ENCODE measurements around the gene MAEL.
"Not testable (repeated sequence)": the region's sequence is repeated elsewhere in the genome, so short reads cannot be mapped to it uniquely, and the experiment has no call there.

Gene MAEL

DNA sequence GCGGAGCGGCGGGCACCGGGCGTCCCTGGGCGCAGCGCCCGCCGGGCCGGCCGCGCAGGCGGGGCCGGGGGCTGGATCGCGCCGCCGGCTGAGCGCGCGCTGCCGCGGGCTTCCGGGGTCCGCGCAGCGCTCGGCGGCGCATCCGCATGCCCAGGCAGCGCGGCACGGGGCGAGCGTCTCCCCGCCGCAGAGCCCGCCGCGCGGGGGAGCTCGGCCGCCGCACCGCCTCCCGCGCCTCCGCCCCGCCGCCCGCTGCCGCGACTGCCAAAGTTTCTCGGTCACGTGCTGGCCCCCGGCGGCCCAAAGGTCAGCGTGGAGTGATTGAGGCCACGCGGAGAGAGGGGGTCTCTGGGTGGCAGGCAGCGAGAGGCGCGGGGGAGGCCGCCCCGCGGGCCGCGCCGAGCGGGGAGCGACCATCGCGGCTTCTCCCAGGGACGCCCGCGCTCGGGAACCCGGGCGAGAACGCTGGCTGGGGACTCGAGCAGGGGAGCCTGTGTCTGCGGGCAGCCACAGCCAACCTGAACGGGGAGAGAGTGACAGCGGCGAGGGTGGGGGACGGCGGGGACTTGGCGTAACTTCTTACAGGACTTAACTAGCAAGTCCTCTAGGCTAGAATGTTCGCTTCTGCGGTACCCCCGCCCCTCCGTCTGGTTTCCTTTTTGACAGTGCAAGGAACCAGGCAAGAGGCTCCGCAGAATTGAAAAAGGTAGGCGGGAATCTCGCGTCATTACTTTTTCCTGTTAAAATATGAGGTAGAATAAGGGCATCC is 13.5 kb upstream of the MAEL start, which contains the start of gene ILDR2:
Gene ILDR2, minus strand, starts transcription at position 180 of the 769 bp plus-strand sequence. CDS start 272 bp downstream, outside the sequence.
- peak within 1 kb of the TSS in 2 of 21 experiments; percentile 31 to 69 for H3K27ac ChIP-seq
- H3K4me3 ChIP-seq = peak within 1 kb of the TSS; percentile 40 to 71 (median 54)

DNA sequence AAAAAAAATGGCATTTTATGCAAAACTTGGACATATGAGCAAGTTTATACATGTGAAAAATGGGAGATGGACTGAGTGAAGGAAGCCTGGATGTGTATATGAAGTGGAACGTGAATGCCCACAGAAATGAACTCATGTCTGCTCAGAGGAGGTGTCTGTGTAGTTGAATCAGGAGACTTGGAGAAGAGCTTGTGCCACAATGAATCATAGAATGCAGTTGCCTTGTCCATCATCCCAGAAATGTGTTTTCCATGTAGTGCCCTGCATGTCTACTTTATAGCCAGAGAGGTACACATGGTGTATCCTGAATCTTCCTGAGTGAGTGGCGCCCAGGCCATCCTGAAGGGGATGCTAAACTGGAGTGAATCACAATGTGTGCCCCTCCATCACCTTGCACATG is 11.1 kb upstream of the MAEL start:
- H3K27ac ChIP-seq = no peak overlapping the region

DNA sequence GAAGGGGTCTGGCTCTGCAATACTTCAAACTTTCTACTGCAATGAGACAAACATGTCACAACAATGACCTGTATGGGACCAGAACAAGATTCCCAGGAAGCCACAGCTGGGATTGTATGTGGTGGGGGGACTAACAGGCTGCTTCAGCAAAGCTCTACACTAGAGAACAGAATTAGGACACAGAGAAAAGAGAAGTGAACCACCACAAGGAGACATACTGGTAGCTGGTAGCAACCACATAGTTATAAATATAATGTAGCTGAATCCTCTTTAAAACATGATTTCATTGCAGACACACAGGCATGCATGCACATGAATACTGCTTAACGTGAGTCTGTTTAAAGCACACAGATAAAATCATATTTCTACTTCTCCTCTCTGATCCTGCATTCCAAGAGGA is 10.3 kb upstream of the MAEL start:
- Histone ChIP-seq H3K27ac (no peak overlapping the region), H3K4me3 (no peak overlapping the region)

More for the DNA sequence above, 11.1 kb upstream of the MAEL start:
- H3K4me3 ChIP-seq = no peak overlapping the region

DNA sequence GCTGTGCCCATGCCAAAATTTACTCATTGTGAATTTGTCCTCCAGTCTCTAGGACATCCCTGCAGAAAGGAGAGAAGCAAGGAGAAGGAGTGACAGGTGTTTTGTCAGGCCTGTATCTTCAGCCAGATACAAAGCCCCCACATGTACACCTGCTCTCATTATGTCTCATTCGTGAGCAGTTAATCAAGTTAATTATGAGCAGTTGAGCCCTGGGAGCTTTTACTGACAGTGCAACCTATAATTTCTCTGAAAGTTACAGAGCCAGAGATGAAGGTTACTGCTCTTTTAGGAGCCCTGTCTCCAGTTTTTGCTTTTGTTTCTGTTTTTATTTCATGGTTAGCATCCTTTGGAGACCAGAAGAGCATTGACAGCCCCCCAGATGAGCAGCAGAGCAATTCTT is 8.7 kb upstream of the MAEL start:
- no peak overlapping the region for H3K4me3 ChIP-seq
- no peak overlapping the region for H3K27ac ChIP-seq

DNA sequence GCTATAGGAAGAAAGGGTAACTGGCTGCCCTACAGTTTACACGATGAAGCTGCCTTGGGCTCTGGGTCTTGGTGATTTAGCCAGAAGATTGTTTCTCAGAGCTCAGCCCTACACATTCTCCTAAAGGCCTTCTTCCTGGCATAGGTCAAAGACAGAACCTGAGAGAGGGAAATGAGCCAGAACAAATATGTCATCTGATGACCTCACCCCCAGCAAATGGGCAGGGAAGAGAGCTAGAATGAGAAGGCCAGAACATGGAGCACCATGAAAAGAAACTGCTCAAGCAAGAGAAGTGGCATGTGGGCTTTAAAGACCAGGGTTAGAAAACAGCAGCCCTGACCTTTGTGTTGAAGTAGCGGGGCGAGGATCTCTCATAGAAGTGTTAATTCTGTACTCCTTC is 8.3 kb upstream of the MAEL start:
- Histone ChIP-seq H3K27ac (no peak overlapping the region), H3K4me3 (no peak overlapping the region)

DNA sequence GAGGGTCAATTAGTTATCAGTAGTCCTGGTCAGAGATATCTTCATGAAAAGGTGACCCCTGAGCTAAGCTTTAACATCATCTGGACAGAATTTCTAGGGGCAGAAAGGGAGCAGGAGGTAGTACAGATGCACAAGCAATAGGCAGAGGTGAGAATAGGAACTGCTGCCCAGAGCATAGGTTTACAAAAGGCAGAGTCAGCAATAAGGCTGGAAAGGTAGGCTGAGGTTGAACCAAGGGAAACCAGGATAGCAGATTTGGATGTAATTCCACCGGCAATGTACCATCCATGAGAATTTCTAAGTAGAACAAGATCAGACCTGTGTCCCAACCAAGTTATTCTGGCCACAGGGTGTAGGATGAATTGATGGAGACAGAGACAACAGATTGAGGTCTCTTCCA is 7.5 kb upstream of the MAEL start:
- no peak overlapping the region for H3K4me3 ChIP-seq
- H3K27ac ChIP-seq = no peak overlapping the region

DNA sequence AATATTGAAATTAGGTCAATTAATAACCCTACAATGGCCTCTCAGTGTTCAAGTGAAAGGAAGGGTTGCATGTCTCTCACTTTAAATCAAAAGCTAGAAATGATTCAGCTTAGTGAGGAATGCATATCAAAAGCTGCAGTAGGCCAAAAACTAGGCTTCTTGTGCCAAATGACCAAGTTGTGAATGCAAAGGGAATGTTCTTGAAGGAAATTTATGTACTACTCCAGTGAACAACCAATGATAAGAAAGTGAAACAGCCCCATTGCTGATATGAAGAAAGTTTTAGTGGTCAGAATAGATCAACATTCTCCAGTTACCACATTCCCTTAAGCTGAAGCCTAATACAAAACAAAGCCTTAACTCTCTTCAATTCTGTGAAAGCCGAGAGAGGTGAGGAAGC is 10.0 kb downstream of the MAEL start:
- H3K27ac ChIP-seq = no peak overlapping the region
- H3K4me3 ChIP-seq = no peak overlapping the region

DNA sequence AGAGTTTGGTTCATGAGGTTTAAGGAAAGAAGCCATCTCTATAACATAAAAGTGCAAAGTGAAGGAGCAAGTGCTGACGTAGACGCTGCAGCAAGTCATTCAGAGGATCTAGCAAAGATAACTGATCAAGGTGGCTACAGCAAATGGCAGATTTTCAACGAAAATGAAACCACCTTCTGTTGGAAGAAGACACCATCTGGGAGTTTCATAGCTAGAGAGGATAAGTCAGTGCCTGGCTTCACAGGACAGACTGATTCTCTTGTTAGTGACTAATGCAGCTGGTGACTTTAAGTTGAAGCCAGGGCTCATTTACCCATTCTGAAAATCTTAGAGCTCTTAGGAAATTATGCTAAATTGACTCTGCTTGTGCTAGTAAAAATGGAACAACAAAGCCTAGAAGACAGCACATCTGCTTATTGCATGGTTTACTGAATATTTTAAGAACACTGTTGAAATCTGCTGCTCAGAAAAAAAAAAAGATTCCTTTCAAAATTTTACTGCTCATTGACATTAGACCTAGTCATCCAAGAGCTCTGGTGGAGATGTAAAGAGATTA is 10.5 kb downstream of the MAEL start:
- no peak overlapping the region for H3K27ac ChIP-seq
- H3K4me3 ChIP-seq = no peak overlapping the region

DNA sequence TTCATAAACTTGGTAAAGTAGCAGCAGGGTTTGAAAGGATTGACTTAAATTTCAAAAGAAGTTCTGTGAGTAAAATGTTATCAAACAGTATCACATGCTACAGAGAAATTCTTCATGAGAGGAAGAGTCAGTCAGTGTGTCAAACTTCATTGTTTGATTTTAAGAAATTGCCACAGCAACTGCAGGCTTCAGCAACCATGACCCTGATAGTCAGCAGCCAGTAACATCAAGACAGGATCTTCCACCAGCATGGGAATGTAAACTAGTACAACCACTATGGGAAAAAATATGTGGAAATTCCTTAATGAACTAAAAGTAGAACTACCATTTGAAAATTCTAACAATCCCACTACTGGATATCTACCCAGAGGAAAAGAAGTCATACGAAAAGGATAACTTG is 11.5 kb downstream of the MAEL start:
- no peak overlapping the region for H3K4me3 ChIP-seq
- no peak overlapping the region for H3K27ac ChIP-seq

DNA sequence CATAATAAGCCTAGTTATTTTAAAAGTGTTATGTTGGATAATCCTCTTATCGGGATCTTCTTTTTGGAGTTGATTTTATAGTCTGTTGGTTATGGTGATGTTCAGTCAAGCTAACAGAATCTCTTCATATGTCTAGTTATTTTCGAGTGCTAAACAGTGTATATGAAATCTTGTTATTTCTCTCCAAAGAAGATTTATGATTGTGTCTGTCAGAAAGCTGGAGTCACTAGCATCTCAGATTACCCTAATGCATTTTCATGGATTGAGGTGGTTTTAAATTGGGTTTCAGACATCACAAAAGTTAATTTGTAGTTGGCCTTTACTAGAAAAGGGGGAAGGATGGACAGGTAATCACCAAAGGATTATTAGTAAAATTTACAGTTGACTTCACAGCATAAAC is 13.3 kb downstream of the MAEL start:
- no peak overlapping the region for H3K27ac ChIP-seq
- no peak overlapping the region for H3K4me3 ChIP-seq

DNA sequence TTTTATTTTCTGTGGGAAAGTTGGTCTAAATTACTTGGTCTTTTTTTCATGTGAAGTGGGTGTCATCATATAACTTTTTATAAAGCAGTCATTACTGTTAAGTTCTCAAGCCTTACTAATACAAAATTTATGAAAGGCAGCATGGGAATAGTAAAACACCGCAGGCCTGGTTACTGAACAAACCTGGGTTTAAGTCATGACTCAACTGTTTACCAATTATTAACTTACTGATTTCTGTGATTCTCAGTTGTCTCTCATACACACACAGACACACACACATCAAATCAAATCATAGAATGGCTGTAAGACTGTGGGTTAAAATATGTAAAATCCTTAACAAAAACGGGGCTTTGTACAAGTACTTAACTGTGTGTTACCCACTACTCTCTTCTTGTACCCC is 14.6 kb downstream of the MAEL start:
- no peak overlapping the region for H3K27ac ChIP-seq

DNA sequence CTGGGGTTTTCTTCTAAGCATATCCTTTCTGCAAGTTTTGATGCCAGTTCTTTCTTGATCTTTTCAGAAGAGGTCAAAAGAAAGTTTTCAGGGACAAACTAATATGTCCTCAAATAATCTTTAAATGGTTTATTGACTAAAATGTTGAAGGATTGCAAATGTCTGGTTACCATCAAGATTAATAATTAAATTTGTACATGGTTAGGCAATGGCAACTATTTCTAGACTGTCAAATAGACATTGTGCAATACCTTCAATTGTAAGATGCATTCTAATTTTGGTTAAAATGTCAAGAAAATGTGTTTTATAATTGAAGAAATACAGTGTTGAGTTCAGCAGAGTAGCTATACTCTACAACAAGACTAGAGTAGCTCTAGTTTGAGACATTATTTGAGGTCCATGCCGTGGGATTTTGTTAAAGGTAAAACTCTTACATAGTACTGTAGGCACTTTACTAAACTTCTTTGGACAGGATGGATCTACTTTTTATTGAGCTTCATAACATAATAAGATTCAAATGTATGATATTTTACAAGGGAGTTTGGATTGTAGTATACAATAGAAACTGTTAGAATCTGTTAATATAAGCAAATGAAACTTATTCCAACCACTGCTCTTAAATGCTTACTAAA is 22.6 kb downstream of the MAEL start:
- Histone ChIP-seq H3K4me3 (no peak overlapping the region), H3K27ac (no peak overlapping the region)

More for the DNA sequence above, 14.6 kb downstream of the MAEL start:
- no peak overlapping the region for H3K4me3 ChIP-seq

DNA sequence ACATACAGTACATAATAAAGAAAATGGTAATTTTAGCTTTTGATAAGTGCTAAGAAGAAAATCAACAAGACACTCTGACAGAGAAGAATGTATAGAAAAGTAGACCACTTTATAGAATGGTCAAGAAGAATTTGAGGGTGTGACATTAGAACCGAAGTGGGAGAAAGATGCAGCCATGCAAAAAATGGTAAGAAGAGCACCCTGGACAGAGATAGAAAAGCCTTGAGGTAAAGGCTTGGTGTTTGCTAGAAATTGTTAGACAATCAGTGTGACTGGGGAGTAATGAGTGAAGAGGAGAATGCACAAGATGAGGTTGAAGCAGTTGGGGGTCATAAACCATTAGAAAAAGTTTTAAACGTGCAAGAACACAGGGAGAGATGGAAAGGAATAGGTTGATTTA is 23.5 kb downstream of the MAEL start:
- no peak overlapping the region for H3K27ac ChIP-seq
- H3K4me3 ChIP-seq = no peak overlapping the region

DNA sequence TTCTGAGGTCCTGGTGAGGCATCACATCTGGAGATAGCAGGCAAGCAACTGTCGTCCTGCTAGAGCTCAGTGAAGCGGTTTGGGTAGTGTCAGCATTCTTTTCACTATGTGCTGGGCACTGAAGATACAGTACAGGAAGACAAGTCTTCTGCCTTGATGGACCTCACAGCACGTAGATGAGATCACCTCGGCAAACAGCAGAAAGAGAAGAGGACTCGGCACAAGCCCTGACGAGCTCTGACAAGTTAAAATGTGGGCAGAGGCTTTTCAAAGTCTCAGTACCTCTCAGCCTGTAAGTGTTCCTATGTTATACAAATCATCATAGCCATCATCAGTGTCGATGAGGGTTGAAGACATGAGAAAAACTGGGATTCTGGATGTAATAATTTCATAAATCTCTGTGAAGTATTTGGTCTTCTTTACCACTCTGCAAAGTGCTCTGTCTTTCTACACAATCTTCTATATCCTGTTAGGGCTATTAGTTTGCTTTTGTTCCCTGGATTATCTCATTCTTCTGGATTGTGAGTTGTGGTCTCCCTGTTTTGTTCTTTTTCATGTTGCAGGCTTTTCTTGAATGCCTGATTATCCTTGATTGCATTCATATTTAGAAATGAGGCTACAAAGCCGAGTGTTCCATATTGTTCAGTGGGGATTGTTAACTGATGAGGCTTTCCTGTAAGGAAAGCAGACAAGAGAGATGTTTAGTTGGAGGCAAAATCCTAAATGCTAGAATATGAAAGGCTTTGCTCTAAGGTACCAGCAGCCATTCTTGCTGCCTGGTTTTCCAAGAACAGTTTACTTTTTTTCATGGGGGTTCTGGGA is 24.2 kb downstream of the MAEL start:
- Histone ChIP-seq H3K27ac (no peak overlapping the region), H3K4me3 (no peak overlapping the region)

DNA sequence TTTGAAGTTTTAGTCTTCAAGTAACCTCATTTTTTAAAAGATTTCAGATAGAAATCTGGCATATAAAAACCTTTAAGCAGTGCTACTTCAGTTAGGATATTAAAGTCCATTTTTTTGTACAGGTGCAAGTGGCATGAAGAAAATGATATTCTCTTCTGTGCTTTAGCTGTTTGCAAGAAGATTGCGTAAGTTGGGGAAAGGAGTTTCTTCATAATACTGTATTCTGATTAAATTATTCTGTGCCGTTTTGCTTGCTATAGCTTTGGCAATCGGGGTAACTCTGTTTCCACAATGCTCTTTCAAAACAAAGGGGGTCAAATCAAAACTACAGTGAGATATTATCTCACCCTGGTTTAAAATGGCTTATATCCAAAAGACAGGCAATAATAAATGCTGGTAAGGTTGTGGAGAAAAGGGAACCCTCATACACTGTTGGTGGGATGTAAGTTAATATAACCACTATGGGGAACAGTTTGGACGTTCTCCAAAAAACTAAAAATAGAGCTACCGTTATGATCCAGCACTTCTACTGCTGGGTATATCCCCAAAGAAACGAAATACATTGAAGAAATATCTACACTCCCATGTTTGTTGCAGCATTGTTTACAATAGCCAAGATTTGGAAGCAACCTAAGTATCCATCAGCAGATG is 27.1 kb downstream of the MAEL start:
- Histone ChIP-seq H3K27ac (no peak overlapping the region), H3K4me3 (no peak overlapping the region)

DNA sequence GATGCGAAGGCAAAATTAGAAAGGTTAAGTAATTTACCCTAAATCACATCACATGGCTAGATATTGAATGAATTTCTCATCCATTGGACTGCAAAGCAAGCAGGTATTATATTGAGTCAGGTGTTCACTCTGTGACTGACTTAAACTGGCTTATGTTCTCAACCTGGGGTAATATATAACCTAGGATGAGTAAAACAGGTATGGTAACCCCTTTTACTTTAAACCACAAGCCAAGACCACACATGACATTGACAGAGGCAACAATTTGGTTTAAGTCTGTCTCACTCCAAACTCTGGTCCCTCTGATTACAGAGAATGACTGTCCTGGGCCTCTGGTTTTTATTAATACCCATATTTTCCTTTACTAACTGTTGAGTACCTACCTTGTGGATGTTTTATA is 33.3 kb downstream of the MAEL start:
- Histone ChIP-seq H3K27ac (no peak overlapping the region), H3K4me3 (no peak overlapping the region)

DNA sequence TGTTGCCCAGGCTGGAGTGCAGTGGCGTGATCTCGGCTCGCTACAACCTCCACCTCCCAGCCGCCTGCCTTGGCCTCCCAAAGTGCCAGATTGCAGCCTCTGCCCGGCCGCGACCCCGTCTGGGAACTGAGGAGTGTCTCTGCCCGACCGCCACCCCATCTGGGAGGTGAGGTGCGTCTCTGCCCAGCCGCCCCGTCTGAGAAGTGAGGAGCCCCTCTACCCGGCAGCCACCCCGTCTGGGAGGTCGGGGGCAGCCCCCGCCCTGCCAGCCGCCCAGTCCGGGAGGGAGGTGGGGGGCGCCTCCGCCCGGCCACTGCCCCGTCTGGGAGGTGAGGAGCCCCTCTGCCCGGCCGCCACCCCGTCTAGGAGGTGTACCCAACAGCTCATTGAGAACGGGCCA is 40.5 kb downstream of the MAEL start:
- H3K27ac ChIP-seq, H3K4me3 ChIP-seq: not testable (repeated sequence)

DNA sequence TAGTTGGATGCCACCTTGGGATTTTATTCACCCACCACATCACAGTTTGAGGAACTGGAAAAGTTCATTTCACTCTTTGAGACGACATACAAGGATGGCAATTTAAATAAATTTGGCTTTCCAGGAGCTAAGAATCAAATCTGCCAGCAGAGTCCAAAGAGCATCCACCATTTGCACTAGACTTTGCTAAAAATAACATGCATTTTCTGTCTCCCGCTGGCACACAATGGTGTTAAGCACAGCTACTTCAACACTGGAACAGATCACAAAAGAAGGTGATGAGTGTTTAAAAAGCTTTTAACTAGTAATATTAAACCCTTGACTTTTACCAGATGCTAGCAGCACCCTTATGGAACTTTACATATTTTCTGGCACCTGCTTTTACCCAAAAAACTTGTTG is 44.6 kb downstream of the MAEL start:
- Histone ChIP-seq H3K27ac (no peak overlapping the region), H3K4me3 (no peak overlapping the region)

DNA sequence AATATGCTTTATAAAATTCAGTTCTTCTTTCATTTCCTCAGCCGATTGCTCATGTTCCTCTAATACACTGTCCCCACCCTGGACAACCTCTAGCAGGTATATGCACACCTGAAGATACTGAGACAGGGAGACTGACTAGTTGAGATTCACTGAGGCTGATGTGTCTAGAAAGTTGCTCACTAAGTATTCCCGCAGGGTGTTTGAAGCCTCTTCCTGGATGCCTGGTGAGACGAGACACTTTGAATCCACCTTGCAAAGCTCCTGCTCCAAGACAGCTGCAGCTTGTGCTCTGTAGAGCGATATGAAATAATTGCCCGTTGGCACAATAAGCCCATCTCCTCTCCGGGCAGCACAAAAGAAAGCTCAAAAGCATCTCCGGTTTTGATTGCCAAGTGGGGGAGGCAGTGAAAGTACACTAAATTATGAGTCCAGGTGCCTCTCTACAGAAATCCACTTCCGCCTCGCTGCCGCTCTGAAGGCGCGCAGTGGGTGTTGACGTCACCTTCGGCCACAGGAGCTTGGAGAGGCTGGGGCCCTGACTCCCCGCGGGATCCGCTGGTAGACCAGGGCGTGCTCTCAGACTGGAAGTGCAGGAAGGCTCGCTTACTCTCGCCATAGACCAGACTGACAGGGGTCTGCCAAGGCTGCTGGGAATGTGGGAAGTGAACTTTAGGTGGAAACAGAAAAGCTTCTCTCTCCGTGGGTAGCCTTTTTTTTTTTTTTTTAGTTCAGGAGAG is 54.8 kb downstream of the MAEL start:
- H3K27ac ChIP-seq = peak overlapping the region in 2 of 21 experiments; percentile 3 to 7

More for the DNA sequence above, 54.8 kb downstream of the MAEL start:
- H3K4me3 ChIP-seq = peak overlapping the region in 5 of 7 experiments; percentile 12 to 31 (median 21)
